Ishikawa (cell line): ENCODE data around the gene CTAGE9.

ENCODE experiments used
- CREB1 ChIP-seq: IDR thresholded peaks from 2 replicates; pipeline ENCODE4 v1.6.1; 2012; ENCODE audit warnings: low read depth
- EP300 ChIP-seq: IDR thresholded peaks from 2 replicates; pipeline ENCODE4 v1.6.1; 2012; ENCODE audit warnings: borderline replicate concordance

DNA sequence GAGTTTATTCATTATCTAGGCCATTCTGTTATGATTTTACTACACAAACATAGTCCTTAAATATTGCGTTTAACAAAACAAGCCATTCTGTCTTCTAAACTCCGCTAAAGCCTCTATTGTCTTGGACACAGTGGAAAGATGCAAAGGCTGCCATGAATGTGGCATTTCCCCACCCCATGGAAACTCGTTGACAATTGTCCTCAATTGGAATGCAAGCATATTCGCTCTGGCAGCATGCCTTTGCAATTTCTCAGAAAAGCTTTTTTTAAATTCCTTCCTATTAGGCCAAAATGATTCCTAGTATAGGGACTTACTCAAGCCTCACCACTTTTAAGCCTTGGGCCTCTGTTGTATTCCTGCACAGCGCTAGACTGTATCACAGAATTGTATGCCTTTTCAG is 32.4 kb downstream of the CTAGE9 start:
- no peak for TF ChIP-seq CREB1
- no peak for TF ChIP-seq EP300
